GM19455 (cell line): ENCODE measurements around the gene SOX4.
"Not testable (repeated sequence)": the region's sequence is repeated elsewhere in the genome, so short reads cannot be mapped to it uniquely, and the experiment has no call there.

Experiments used
- ATAC-seq: cut with Tn5 transposase; IDR thresholded peaks from one replicate; pipeline ENCODE4 v1.9.1; 2021; ENCODE audit not compliant: unreplicated experiment

SOX4 gene

GRCh38 chr6:21593412-21593926 is at the start of gene SOX4:
Gene SOX4, plus strand, starts transcription at chr6:21593751. Its CDS starts 784 bp downstream, at chr6:21594535.
- peak; percentile 59 for ATAC-seq

- ATAC-seq, result not testable (repeated sequence)
These were observed 41.3 kb upstream of the SOX4 start for GRCh38 chr6:21552286-21552685.

GRCh38 chr6:21554286-21554685 is 39.3 kb upstream of the SOX4 start:
- ATAC-seq, result no peak

- ATAC-seq, result no peak
These were observed 38.4 kb upstream of the SOX4 start for GRCh38 chr6:21555197-21555596.

- no peak for ATAC-seq
These were observed 37.0 kb upstream of the SOX4 start for GRCh38 chr6:21556511-21556910.

GRCh38 chr6:21556968-21557721 is 36.4 kb upstream of the SOX4 start:
- no peak for ATAC-seq

GRCh38 chr6:21559238-21559637 is 34.3 kb upstream of the SOX4 start:
- no peak for ATAC-seq

GRCh38 chr6:21560249-21560648 is 33.3 kb upstream of the SOX4 start:
- no peak for ATAC-seq

GRCh38 chr6:21565431-21565830 is 28.1 kb upstream of the SOX4 start:
- no peak for ATAC-seq

- ATAC-seq, result no peak
These were observed 15.0 kb upstream of the SOX4 start for GRCh38 chr6:21578523-21578922.

- ATAC-seq, result no peak
These were observed 10.9 kb upstream of the SOX4 start for GRCh38 chr6:21582651-21583050.

- no peak for ATAC-seq
These were observed 7.3 kb upstream of the SOX4 start for GRCh38 chr6:21586300-21586699.

- no peak for ATAC-seq
These were observed 6.8 kb upstream of the SOX4 start for GRCh38 chr6:21586740-21587178.

GRCh38 chr6:21587179-21587960 is 6.2 kb upstream of the SOX4 start:
- peak; percentile 37 for ATAC-seq

- peak; percentile 40 for ATAC-seq
These were observed 5.5 kb upstream of the SOX4 start for GRCh38 chr6:21587961-21588480.

GRCh38 chr6:21588481-21589351 is 4.8 kb upstream of the SOX4 start:
- peak; percentile 32 for ATAC-seq

GRCh38 chr6:21589352-21590345 is 3.9 kb upstream of the SOX4 start:
- no peak for ATAC-seq

- ATAC-seq, result no peak
These were observed 3.2 kb upstream of the SOX4 start for GRCh38 chr6:21590346-21590745.

GRCh38 chr6:21591446-21591845 is 2.1 kb upstream of the SOX4 start:
- no peak for ATAC-seq

GRCh38 chr6:21592953-21593352 is 598 bp upstream of the SOX4 start:
- ATAC-seq, result no peak
